ENCODE measurements around the gene DYNLT4.
"Not testable (repeated sequence)": the region's sequence is repeated elsewhere in the genome, so short reads cannot be mapped to it uniquely, and the experiment has no call there.

The DYNLT4 gene

DNA sequence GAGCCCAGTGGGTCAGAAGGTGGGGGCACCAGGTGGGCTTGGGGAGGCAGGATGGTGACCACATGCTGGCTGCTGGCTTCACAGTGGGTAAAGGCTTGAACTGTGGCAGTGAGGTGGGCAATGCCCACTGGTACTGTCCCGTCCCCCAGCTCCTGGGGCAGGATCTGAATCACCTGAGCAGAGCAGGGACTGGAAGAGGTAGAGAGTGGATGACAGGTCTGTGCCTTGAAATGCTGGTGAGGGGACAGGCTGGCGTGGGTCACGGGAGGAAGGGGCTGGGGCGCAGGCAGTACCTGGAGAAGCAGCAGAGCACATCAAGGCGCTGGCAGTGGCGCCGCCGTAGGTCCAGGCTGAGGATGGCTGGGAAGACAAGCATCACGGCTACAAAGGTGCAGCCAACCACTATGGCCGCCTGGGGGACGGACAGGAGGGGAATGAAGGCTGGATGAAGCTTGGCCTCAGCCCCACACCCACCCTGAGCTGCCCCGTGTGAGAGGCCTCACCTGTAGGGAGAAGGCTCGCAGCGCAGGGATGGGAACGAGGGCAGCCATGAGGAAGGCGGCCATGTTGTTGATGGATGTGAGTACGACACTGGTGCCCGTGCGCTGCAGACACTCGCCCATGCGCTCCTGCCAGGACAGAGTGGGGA is 21.0 kb upstream of the DYNLT4 start:
- Histone ChIP-seq H3K36me3 (ENCODE audit: control insufficient read depth in 2 of 2, insufficient read depth in 2 of 2, low read length in 2 of 2) (peaks cover 11 to 13% of the 10 kb centered on the region in 2 donors), H3K4me3 (ENCODE audit: low read length in 2 of 2) (no peak overlapping the region), H3K9ac (ENCODE audit: low read length in 2 of 2) (no peak overlapping the region), H3K4me1 (ENCODE audit: control insufficient read depth, insufficient read depth, low read length) (peaks cover 3% of the 10 kb centered on the region), H3K9me3 (ENCODE audit: control insufficient read depth in 2 of 2, low read length in 2 of 2) (no peaks in the 10 kb centered on the region), H3K27me3 (ENCODE audit: control insufficient read depth in 1 of 2, insufficient read depth in 2 of 2, low read length in 2 of 2) (no peaks in the 10 kb centered on the region), H3K27ac (ENCODE audit: low read length) (no peak overlapping the region)

DNA sequence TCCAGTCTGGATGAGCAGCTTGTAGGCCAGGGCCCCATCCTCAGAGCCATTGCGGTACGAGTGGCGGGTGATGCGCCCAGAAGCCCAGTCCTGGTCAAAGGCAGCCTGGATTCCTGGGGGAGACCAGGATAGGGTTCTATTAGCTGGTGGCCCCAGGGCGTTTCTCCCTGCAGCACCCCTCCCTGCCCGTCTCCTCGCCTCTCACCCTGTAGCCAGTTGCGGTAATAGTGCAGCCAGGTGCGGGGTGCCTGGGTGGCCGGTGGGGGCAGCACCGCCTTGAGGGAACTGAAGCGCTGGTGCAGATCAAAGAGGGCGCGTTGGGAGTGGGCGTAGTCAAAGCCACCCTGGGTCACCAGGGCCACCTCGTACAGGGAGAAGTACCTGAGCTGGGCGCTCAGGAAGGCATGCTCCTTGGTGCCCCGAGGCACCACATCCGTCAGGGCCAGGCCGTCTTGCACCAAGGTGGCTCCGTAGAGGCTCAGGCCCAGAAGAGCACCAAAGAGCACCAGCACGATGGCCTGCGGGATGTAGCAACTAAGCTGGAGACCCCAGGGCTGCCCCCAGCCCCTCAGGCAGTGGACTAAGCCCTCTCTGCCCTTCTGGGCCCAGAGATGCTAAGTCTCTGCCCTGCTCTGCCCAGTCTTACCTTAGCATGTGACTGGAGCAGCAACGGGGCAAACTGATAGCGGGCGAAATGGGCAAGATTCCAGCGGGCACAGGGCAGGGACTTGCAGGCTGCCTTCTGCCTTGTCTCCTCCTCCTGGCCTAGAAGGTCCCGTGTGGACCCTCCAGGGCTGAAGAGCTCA is 20.2 kb upstream of the DYNLT4 start:
- peaks cover 11 to 14% of the 10 kb centered on the region in 2 donors for H3K36me3 ChIP-seq (ENCODE audit: control insufficient read depth in 2 of 2, insufficient read depth in 2 of 2, low read length in 2 of 2)
- H3K9ac ChIP-seq (ENCODE audit: low read length in 2 of 2), result no peak overlapping the region
- peaks cover 2% of the 10 kb centered on the region for H3K4me1 ChIP-seq (ENCODE audit: control insufficient read depth, insufficient read depth, low read length)
- H3K9me3 ChIP-seq (ENCODE audit: control insufficient read depth in 2 of 2, low read length in 2 of 2), result no peaks in the 10 kb centered on the region
- H3K27ac ChIP-seq (ENCODE audit: low read length), result no peak overlapping the region
- no peaks in the 10 kb centered on the region for H3K27me3 ChIP-seq (ENCODE audit: control insufficient read depth in 1 of 2, insufficient read depth in 2 of 2, low read length in 2 of 2)
- H3K4me3 ChIP-seq (ENCODE audit: low read length in 2 of 2), result no peak overlapping the region

DNA sequence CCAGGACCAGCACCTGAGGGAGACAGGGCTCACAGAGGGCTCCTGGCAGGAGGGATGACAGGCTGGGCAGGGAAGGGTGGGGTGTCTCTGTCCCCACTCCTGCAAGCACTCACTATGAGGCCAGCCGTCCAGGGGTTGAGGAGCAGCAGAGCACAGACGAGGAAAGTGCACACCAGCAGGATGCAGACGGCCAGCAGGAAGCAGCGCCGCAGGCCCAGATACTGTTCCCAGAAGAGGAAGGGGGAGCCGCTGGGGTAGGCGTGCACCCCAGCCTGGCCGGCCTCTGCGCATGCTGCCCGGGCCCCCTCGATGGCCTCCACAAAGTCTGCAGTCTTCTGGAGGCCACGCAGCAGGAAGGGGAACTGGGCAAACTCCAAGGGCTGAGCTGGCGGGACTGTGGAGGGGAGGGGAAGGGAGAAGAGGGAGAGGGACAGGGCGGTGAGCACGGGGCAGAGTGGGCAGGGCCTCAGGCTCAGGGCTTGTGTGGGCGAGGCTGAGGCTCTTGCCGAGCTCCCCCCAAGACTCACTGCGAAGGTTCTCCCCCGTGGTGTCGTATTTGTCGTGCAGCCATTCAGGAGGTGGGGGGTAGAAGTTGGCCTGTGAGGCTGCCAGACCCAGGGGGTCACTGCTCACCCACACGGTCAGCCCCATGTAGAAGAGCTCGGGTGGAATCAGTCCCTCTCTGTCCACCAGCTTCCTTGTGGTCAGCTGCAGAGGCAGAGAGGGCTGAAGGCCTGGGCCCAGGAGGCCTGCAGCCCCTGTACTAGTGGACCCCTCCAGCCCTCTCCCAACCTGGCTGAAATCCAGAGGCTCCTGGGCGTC is 19.4 kb upstream of the DYNLT4 start:
- Histone ChIP-seq H3K4me3 (ENCODE audit: low read length in 2 of 2) (peak overlapping the region in 1 of 2 donors; percentile 15), H3K9me3 (ENCODE audit: control insufficient read depth in 2 of 2, low read length in 2 of 2) (no peaks in the 10 kb centered on the region), H3K4me1 (ENCODE audit: control insufficient read depth, insufficient read depth, low read length) (no peaks in the 10 kb centered on the region), H3K27me3 (ENCODE audit: control insufficient read depth in 1 of 2, insufficient read depth in 2 of 2, low read length in 2 of 2) (no peaks in the 10 kb centered on the region), H3K27ac (ENCODE audit: low read length) (no peak overlapping the region), H3K9ac (ENCODE audit: low read length in 2 of 2) (no peak overlapping the region), H3K36me3 (ENCODE audit: control insufficient read depth in 2 of 2, insufficient read depth in 2 of 2, low read length in 2 of 2) (peaks cover 7 to 15% of the 10 kb centered on the region in 2 donors)

DNA sequence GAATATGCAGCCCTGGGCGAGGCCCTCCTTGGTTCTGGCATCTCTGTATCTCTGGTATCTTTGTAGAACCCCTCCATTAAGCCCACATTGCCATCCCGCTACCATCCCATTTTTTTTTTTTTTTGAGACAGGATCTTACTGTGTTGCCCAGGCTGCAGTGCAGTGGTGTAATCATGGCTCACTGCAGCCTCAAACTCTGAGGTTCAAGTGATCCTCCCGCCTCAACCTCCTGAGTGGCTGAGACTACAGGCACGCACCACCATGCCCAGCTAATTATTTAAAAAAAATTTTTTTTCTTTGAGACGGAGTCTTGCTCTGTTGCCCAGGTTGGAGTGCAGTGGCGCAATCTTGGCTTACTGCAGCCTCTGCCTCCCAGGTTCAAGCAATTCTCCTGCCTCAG is 17.2 kb upstream of the DYNLT4 start:
- H3K4me1 ChIP-seq (ENCODE audit: control insufficient read depth, insufficient read depth, low read length), result peaks cover 15% of the 10 kb centered on the region
- peaks cover 7 to 13% of the 10 kb centered on the region in 2 donors for H3K36me3 ChIP-seq (ENCODE audit: control insufficient read depth in 2 of 2, insufficient read depth in 2 of 2, low read length in 2 of 2)
- not testable (repeated sequence) for H3K27me3 ChIP-seq (ENCODE audit: control insufficient read depth in 1 of 2, insufficient read depth in 2 of 2, low read length in 2 of 2); H3K27ac ChIP-seq (ENCODE audit: low read length); H3K9me3 ChIP-seq (ENCODE audit: control insufficient read depth in 2 of 2, low read length in 2 of 2); H3K4me3 ChIP-seq (ENCODE audit: low read length in 2 of 2); H3K9ac ChIP-seq (ENCODE audit: low read length in 2 of 2)

DNA sequence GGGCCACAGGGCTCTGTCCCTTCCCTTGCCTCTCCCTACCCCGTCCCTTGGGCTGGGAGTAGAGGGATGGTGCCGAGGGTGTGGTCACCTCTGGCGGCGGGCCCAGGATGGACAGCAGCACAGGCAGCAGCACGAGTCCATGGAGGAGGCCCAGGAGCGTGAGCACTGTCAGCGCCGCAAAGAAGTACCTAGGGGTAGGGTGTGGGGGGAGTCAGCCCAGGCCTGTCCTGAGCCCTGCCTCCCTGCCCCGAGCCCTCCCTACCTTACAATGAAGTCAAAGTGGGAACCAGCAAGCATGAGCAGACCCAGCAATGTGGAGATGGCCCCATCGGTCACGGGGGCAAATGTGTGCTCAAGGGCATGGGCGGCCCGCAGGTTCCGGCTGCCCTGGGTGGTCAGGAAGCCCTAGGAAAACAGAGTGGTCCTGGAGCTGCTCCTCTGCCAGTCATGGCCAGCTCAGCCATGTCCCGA is 15.9 kb upstream of the DYNLT4 start:
- H3K4me3 ChIP-seq (ENCODE audit: low read length in 2 of 2), result no peak overlapping the region
- H3K36me3 ChIP-seq (ENCODE audit: control insufficient read depth in 2 of 2, insufficient read depth in 2 of 2, low read length in 2 of 2), result peaks cover 2 to 12% of the 10 kb centered on the region in 2 donors
- H3K27me3 ChIP-seq (ENCODE audit: control insufficient read depth in 1 of 2, insufficient read depth in 2 of 2, low read length in 2 of 2), result no peaks in the 10 kb centered on the region
- H3K9ac ChIP-seq (ENCODE audit: low read length in 2 of 2), result no peak overlapping the region
- H3K27ac ChIP-seq (ENCODE audit: low read length), result no peak overlapping the region
- H3K9me3 ChIP-seq (ENCODE audit: control insufficient read depth in 2 of 2, low read length in 2 of 2), result no peaks in the 10 kb centered on the region
- peaks cover 19% of the 10 kb centered on the region for H3K4me1 ChIP-seq (ENCODE audit: control insufficient read depth, insufficient read depth, low read length)

DNA sequence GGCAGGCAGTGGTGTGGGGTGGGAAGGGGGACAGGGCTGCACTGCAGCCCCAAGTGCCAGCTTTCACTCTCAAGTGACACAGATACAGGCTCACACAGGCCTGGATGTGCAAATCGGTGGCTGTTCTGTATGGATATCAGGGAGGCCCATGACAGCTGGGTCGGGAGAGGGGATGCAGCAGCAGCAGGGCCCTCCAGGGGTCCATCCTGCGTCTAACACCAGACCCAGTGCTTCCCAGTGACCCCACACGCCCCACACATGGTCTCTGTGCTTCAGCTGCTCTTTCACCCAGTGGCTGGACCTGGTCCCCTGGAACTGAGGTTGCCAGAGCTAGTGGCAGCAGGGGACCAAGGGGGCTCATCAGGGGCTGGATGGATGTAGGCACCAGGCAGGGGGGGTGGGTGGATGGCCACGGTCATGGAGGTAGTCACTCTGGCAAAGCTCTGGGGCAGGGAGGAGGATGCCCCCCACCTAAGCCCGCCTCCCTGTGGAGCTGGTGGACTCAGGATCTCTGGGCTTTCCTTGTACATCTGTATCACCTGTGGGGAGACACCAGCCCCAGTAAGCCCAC is 15.1 kb upstream of the DYNLT4 start:
- Histone ChIP-seq H3K27ac (ENCODE audit: low read length) (no peak overlapping the region), H3K9ac (ENCODE audit: low read length in 2 of 2) (no peak overlapping the region), H3K4me3 (ENCODE audit: low read length in 2 of 2) (no peak overlapping the region), H3K9me3 (ENCODE audit: control insufficient read depth in 2 of 2, low read length in 2 of 2) (no peaks in the 10 kb centered on the region), H3K4me1 (ENCODE audit: control insufficient read depth, insufficient read depth, low read length) (peaks cover 19% of the 10 kb centered on the region), H3K27me3 (ENCODE audit: control insufficient read depth in 1 of 2, insufficient read depth in 2 of 2, low read length in 2 of 2) (no peaks in the 10 kb centered on the region), H3K36me3 (ENCODE audit: control insufficient read depth in 2 of 2, insufficient read depth in 2 of 2, low read length in 2 of 2) (peaks cover 0 to 9% of the 10 kb centered on the region in 2 donors)

DNA sequence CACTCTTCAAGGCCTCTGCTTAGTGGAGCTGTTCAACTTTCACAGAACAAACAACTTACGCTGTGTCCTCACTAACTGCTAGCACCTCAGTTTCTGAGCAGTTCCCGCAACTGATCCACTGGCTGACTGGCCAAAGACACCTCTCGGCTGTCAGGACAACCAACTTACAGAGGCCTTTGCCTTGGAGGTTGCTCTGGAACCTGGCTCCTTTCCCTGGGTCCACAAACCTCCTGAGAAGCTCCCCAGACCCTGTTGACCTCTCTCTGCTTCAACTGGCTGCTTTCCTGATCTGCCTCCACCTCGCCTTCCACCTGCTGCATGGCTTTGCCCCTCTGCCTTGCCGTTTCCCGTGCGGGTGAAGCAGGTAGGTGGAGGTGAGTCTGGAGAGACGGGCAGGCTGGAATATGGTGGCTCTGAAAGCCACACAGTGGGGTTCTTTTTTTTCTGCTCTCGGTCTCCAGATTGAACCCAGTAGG is 14.1 kb upstream of the DYNLT4 start:
- Histone ChIP-seq H3K27ac (ENCODE audit: low read length) (peak overlapping the region; percentile 98), H3K9me3 (ENCODE audit: control insufficient read depth in 2 of 2, low read length in 2 of 2) (no peaks in the 10 kb centered on the region), H3K4me3 (ENCODE audit: low read length in 2 of 2) (peak overlapping the region in 1 of 2 donors; percentile 85), H3K4me1 (ENCODE audit: control insufficient read depth, insufficient read depth, low read length) (peaks cover 19% of the 10 kb centered on the region), H3K27me3 (ENCODE audit: control insufficient read depth in 1 of 2, insufficient read depth in 2 of 2, low read length in 2 of 2) (no peaks in the 10 kb centered on the region), H3K9ac (ENCODE audit: low read length in 2 of 2) (peak overlapping the region in 1 of 2 donors; percentile 21), H3K36me3 (ENCODE audit: control insufficient read depth in 2 of 2, insufficient read depth in 2 of 2, low read length in 2 of 2) (peaks cover 0 to 5% of the 10 kb centered on the region in 2 donors)

DNA sequence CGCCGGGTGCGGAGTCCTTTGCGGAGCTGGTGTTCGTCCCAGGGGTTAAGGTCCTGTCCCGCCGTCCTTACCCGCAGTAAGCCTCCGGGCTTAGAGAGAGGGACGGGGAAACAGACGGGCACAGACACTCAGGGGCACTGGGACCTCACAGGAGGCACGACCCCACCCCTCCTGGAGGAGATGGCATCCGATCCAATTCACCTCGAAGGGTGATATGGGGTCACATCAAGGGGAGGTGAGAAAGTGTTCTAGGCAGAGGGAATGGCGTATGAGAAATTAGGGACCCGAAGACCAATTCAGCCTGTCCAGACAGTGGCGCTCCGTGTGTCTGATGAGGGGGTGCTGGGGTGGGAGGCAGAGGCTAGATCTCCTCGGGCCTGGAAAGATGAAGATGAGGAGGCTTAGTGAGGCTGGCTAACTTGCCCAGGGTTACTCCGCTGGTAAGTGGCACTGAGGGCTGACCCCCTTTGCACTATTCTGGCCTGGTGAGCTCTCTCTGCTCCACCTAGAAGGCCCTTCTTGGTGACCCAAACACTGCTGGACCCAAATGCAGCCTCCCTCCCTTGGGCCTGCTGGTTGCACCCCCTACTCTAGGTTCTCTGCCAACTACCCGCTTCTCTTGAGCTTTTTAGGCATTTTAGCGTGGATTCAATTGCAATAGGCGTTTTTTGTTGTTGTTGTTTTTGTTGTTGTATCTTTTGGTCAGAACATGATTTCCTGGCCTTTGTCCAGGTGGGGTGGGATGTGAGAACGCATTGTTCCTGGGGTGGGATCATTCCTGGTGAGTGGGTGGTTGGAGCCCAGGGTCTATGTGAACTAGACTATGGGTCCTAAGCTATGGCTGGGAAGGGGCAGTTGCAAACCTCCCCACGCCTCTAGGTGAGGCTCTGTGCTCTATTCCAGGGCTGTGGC is 13.4 kb upstream of the DYNLT4 start:
- peak overlapping the region; percentile 75 to 85 for H3K4me3 ChIP-seq (ENCODE audit: low read length in 2 of 2)
- no peaks in the 10 kb centered on the region for H3K27me3 ChIP-seq (ENCODE audit: control insufficient read depth in 1 of 2, insufficient read depth in 2 of 2, low read length in 2 of 2)
- H3K27ac ChIP-seq (ENCODE audit: low read length), result peak overlapping the region; percentile 98
- peaks cover 19% of the 10 kb centered on the region for H3K4me1 ChIP-seq (ENCODE audit: control insufficient read depth, insufficient read depth, low read length)
- H3K36me3 ChIP-seq (ENCODE audit: control insufficient read depth in 2 of 2, insufficient read depth in 2 of 2, low read length in 2 of 2), result peaks cover 0 to 4% of the 10 kb centered on the region in 2 donors
- H3K9me3 ChIP-seq (ENCODE audit: control insufficient read depth in 2 of 2, low read length in 2 of 2), result no peaks in the 10 kb centered on the region
- peak overlapping the region; percentile 93 to 100 for H3K9ac ChIP-seq (ENCODE audit: low read length in 2 of 2)

DNA sequence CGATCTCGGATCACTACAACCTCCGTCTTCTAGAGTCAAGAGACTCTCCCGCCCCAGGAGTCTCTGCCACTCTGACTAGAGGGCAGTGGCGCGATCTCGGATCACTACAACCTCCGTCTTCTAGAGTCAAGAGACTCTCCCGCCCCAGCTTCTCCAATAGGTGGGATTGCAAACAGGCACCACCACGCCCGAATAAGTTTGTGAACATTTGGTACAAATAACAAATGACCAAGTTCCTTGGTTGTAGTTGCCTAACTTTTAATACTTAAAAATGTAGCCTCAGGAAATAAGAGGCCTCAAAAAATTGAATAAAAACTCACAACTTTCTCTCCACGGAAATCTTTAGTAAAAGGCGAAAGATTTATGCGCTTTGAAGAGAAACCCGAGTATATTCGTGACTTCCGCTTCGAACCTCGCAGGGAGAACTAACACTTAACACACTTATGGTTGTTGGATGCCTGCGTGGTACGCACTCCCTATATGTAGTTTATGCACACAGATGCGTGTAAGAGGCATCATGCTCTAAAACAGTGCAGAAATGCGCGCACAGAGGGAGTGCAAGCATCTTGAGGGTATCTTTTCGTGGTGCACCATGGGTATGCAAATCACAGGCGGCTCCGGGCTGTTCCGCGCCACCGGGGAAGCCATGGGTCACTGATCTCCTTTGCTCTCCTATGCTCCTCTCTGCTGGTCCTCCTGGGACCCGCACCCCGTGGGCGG is 12.6 kb upstream of the DYNLT4 start:
- H3K27ac ChIP-seq (ENCODE audit: low read length), result peak overlapping the region; percentile 98
- peak overlapping the region; percentile 80 to 85 for H3K4me3 ChIP-seq (ENCODE audit: low read length in 2 of 2)
- H3K9me3 ChIP-seq (ENCODE audit: control insufficient read depth in 2 of 2, low read length in 2 of 2), result no peaks in the 10 kb centered on the region
- H3K4me1 ChIP-seq (ENCODE audit: control insufficient read depth, insufficient read depth, low read length), result peaks cover 19% of the 10 kb centered on the region
- H3K27me3 ChIP-seq (ENCODE audit: control insufficient read depth in 1 of 2, insufficient read depth in 2 of 2, low read length in 2 of 2), result no peaks in the 10 kb centered on the region
- H3K9ac ChIP-seq (ENCODE audit: low read length in 2 of 2), result peak overlapping the region; percentile 93 to 100
- H3K36me3 ChIP-seq (ENCODE audit: control insufficient read depth in 2 of 2, insufficient read depth in 2 of 2, low read length in 2 of 2), result peaks cover 0 to 4% of the 10 kb centered on the region in 2 donors

All from stomach smooth muscle (tissue), 2 donors.